Subcutaneous adipose tissue (tissue), 4 donors: Measurements from ENCODE around the gene RGL1. TPM values are rescaled to one million over a fixed set of nuclear protein-coding genes. Genes with fewer than 3 reads are reported as not detected.

Experiments
- total RNA-seq, 4 donors: library from RNA; depleted of rRNA; stranded (reverse); fragments of >200 nt; gene quantifications; one replicate each; pipeline ENCODE4 v1.1.0, GENCODE V29; 2016
- TF ChIP-seq, protein P1 (sequence below): fragments of 450-650 bp; IDR thresholded peaks from one replicate; pipeline ENCODE4 v1.5.1; 2016; ENCODE audit warnings: low read depth, mild to moderate bottlenecking, control low read depth, antibody characterized with exemption, moderate library complexity

Gene RGL1
- total RNA-seq, 4 donors from 2014 or later = 41.8 to 81.8 (median 59.0) TPM

GRCh38 chr1:183778568-183779433 lies 26.1 kb upstream of the RGL1 start:
- TF ChIP-seq, protein P1, sequence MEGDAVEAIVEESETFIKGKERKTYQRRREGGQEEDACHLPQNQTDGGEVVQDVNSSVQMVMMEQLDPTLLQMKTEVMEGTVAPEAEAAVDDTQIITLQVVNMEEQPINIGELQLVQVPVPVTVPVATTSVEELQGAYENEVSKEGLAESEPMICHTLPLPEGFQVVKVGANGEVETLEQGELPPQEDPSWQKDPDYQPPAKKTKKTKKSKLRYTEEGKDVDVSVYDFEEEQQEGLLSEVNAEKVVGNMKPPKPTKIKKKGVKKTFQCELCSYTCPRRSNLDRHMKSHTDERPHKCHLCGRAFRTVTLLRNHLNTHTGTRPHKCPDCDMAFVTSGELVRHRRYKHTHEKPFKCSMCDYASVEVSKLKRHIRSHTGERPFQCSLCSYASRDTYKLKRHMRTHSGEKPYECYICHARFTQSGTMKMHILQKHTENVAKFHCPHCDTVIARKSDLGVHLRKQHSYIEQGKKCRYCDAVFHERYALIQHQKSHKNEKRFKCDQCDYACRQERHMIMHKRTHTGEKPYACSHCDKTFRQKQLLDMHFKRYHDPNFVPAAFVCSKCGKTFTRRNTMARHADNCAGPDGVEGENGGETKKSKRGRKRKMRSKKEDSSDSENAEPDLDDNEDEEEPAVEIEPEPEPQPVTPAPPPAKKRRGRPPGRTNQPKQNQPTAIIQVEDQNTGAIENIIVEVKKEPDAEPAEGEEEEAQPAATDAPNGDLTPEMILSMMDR = no peak

GRCh38 chr1:183780159-183780558 lies 24.8 kb upstream of the RGL1 start:
- TF ChIP-seq, protein P1 = no peak

- TF ChIP-seq, protein P1 = no peak
These were observed 24.2 kb upstream of the RGL1 start for GRCh38 chr1:183780757-183781156.

GRCh38 chr1:183783342-183783741 lies 21.6 kb upstream of the RGL1 start:
- TF ChIP-seq, protein P1 = no peak

DNA sequence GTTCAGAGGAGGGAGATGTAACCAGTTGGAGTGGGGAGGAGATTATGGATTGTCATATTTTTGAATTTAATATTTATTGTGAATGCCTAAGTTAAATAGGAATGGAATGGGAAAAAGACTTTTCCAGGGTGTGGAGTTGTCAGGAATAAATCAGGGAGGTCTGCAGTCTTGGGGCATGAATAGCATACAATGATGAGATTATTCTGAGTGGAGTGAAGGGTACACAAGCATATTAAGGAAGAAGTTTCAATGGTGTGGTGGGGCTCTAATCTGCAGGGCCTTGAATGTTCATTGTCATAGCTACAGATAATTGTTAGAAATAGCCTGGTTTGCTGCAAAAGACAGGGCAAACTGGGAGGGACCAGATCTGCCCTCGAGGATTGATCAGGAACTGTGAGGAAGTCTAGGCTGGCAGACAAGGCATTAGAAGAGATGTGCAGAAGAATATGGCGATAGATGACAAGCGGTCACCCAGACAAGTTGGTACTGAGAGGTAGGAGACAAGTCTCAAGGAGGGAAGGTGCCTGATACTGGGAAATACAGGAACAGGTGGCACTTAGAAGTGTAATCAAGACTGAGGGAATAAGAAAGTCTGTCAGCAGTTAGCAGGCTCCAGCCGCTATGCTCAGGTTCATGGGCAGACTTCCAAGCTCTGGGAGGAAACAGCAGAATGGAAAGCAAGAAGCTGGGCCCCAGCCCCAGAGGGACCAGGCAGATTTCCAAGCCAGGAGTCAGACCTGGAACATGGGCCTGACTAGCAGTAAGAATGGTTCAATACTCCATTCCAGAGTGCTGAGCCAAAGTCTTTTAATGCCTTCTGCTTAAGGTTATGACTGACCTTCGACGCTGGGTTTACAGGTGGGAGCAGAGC lies 20.9 kb upstream of the RGL1 start:
- TF ChIP-seq, protein P1 = no peak

- TF ChIP-seq, protein P1 = no peak
These were observed 17.2 kb upstream of the RGL1 start for GRCh38 chr1:183787704-183788103.

DNA sequence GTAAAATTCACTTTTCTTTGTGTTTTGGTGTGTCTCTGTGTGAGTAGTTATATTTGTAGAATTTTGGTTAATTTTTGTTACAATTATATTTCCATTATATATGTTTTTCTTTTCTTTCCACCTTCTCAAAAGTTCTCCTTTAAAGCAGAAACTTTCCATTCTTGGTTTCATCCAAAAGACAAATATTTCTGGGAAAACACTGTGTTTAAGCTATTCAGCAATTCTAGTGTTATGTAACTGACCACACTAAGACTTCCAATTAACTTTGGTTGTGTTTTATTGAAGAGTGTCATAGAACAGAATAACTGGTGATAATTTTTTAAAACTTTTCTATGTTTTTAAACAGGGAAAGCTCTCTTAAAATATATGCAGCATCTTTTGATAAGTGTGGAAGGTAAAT lies 13.6 kb upstream of the RGL1 start:
- TF ChIP-seq, protein P1 = no peak
